Ovary (tissue), 3 donors: ENCODE results near the gene URI1.

Experiments
- CTCF ChIP-seq, 3 donors: fragments of 450-650 bp in 2 of 3; fragments of 200-600 bp in 1 of 3; IDR thresholded peaks; one replicate each; pipeline versions ENCODE4 v1.5.1 to v1.8.0; 2016 to 2022; ENCODE audit warnings: antibody characterized with exemption in 3 of 3, mild to moderate bottlenecking in 1 of 3
- EP300 ChIP-seq: sonication (generic); formaldehyde crosslinking; IDR thresholded peaks from one replicate; pipeline ENCODE4 v1.6.1; 2017; ENCODE audit warnings: antibody characterized with exemption
- POLR2A ChIP-seq: fragments of 450-650 bp; IDR thresholded peaks from one replicate; pipeline ENCODE4 v1.6.1; 2017; ENCODE audit warnings: antibody characterized with exemption, mild to moderate bottlenecking, moderate library complexity
- donor health status: DM: no; HTN: no; CAD: no.

- no peak for TF ChIP-seq POLR2A
- TF ChIP-seq CTCF (IDR thresholded peaks at IDR 0.05) = no peak
- no peak for TF ChIP-seq EP300
These were observed 11.6 kb downstream of the URI1 start for GRCh38 chr19:29953352-29954247.
